ENCODE data around the gene PRKAR1B.
"Not testable (repeated sequence)": the region's sequence is repeated elsewhere in the genome, so short reads cannot be mapped to it uniquely, and the experiment has no call there.

The PRKAR1B gene

DNA sequence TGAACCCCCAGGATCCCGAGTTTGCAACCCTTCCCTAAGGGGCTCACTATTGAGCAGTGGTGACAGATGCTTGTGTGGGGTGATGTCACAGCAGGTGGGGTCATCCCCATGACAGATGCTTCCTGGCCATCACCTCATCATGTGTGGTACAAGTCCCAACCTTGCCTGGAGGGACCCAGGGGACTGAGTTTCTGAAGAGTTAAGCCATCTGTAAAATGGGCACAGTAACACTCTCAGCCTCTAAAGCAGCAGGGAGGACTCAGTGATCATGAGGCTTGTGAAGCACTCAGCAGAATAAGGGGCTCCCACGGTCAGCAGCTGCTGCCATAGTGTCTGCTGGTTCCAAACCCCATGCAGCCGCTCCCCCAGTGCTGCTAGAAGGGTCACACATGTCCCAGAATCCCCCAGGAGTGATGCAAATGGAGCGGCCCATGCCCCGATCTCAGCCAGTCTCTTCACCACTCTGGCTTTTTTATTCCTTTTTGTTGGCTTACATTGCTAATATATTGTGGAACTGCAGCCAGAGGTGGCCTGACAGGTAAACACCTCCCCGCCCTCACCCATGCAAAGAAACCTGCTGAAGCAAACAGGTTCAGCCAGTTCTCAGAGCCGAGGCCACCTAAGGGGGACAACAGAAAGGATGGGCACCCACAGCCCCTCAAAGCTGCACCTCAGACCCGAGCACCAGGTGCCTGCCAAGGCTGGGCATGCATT, 105.4 kb downstream of the PRKAR1B start:
- no peak for DNase-seq (ENCODE audit: low read depth)

GRCh38 chr7:620885-621284, 106.2 kb downstream of the PRKAR1B start:
- DNase-seq (ENCODE audit: low read depth), result no peak

GRCh38 chr7:620056-620455, 107.0 kb downstream of the PRKAR1B start:
- DNase-seq (ENCODE audit: low read depth), result no peak

- DNase-seq (ENCODE audit: low read depth), result no peak
Observed at GRCh38 chr7:619368-619840, 107.7 kb downstream of the PRKAR1B start.

DNA sequence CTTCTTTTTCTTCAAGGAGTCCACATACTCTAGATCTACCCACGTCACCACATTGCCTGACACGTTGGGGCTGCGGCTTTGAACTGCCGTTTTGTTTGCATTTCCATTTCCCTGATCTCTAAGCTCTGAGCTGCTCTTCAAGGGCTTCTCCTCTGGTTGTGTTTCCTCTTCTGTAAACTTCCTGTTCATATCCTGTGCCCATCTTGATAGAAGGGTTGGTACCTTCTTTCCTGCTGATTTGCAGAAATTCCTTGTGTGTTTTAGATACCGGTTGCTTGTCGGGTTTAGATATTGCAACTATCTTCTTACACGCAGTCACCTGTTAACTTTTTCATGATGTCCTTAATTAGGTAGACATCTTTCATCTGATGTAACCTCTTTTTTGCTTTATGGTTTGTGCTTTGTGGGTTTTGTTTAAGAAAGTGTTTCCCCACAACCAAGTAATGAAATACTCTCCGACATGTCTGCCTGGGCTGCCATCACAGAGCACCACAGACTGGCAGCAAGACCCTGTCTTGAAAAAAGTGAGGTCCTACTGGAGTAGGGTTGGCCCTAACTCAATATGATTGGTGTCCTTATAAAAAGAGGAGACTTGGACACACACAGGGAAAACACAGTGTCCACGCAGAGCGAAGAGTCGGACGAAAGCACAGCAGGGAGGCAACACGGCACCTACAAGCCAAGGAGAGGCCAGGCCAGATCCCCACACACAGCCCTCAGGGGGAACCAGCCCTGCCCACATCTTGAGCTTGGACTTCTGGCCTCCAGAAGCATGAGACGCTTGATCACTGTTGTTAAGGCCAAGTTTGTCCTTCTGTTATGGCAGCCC, 108.3 kb downstream of the PRKAR1B start:
- peak; percentile 58 for DNase-seq (ENCODE audit: low read depth)

DNA sequence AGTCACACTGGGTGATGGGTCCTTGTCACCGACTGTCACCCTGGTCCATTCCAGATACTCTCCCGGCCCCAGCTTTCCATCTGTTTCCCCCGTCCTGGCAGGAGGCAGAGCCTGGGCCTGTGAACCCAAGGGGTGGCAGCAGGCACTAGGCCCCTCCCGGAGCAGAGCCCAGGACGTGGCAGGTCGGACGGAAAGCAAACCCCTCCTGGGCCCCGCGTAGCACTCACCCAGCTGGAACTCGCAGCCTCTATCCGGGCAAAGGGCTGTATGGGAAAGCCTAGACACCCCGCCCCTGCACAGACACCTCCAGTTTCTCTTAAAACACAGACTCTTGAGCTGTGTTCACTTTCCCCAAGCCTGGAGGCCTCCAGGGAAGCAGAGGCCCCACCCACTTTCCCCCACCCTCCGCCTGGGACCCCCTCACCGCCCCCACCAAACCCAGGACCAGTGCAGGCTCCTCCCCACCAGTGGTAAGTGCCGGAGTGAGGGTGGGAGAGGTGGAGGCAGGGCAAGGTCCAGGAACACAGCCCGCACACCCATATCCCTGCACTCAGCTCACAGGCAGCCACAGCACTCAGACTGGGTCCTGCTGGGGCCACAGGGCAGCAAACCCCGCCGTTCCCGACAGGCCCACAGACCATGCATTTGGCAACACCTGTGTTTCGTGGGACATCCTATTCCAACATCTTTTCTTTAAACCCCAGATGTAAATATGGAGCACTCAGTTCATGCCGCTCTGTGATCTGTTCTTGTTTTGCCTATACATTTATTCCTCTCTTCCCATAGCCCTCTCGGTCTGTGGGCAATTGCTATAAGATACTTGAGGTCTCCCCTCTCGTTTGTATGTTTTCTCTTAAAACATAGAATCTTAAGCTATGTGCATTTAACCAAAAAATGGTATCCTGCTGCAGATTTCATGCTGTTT, 109.2 kb downstream of the PRKAR1B start:
- no peak for DNase-seq (ENCODE audit: low read depth)

- no peak for DNase-seq (ENCODE audit: low read depth)
Observed at GRCh38 chr7:613442-614140, 113.5 kb downstream of the PRKAR1B start.

DNA sequence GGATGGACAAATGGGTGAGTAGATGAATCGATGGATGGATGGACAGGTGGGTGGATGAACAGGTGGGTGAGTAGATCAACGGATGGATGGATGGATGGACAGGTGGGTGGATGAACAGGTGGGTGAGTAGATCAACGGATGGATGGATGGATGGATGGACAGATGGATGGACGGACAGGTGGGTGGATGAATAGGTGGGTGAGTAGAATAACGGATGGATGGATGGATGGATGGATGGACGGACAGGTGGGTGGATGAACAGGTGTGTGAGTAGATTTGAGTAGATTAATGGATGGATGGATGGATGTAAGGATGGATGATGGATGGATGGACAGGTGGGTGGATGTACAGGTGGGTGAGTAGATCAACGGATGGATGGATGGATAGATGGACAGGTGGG, 115.2 kb downstream of the PRKAR1B start:
- not testable (repeated sequence) for DNase-seq (ENCODE audit: low read depth)

DNA sequence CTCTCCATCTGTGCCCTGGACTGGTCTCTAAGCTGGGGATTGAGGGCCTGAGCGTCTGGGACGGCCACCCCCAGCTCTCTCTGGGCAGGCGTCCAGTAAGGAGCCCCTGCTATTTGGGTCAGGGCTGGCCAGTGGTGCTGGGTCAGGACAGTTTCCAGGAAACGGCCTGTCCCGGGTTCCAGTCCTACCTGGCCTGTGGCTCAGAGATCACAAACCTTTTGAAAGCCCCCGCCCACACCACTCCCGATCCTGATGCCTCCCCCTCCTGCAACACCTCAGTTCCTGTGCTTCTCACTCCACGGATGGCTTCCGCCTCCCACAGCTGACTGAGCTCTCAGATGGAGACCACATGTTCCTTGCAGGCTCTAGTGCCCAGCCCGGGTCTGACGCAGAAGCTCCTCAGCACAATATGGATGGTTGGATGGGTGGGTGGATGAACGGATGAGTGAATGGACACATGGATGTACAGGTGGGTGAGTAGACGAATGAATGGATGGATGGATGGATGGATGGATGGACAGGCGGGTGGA, 115.7 kb downstream of the PRKAR1B start:
- no peak for DNase-seq (ENCODE audit: low read depth)

- DNase-seq (ENCODE audit: low read depth), result no peak
Observed at GRCh38 chr7:610531-611280, 116.4 kb downstream of the PRKAR1B start.

- no peak for DNase-seq (ENCODE audit: low read depth)
Observed at GRCh38 chr7:610141-610530, 116.9 kb downstream of the PRKAR1B start.

- no peak for DNase-seq (ENCODE audit: low read depth)
Observed at GRCh38 chr7:609365-609764, 117.7 kb downstream of the PRKAR1B start.

- no peak for DNase-seq (ENCODE audit: low read depth)
Observed at GRCh38 chr7:608954-609353, 118.1 kb downstream of the PRKAR1B start.

DNA sequence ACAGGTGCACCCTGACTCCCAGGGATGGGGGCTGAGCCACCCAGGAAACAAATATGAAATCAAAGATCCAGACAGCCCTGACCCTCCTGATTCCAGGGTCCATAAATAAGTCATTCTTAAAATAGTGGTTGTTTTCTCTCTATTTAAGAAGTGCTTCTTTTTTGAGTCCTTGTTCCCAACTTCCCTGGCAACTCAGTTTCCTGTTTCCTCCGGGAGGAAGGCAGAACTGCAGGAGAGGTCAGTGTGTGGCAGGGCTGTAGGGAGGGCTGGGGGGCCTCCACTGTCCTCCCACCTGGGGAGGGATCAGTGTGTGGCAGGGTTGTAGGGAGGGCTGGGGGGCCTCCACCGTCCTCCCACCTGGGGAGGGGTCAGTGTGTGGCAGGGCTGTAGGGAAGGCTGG, 118.7 kb downstream of the PRKAR1B start:
- no peak for DNase-seq (ENCODE audit: low read depth)

DNA sequence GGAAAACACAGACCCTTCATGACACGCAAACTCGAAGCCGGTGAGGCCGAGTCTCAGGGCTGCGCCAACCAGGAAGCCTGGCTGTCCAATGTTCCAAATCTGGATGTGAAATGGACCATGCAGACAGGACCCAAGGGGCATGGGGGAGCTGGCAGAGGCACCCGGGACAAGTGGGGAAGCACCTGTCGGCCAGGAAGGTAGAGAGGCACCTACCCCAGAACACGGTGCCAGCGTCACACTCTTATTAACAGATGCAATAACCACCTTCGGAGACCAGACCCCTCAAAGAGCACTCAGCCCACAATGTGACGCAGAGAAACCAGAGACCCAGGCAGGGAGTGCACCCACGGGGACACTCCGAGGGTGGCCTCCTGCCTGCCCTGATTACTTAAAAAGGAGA, 119.1 kb downstream of the PRKAR1B start:
- no peak for DNase-seq (ENCODE audit: low read depth)

DNA sequence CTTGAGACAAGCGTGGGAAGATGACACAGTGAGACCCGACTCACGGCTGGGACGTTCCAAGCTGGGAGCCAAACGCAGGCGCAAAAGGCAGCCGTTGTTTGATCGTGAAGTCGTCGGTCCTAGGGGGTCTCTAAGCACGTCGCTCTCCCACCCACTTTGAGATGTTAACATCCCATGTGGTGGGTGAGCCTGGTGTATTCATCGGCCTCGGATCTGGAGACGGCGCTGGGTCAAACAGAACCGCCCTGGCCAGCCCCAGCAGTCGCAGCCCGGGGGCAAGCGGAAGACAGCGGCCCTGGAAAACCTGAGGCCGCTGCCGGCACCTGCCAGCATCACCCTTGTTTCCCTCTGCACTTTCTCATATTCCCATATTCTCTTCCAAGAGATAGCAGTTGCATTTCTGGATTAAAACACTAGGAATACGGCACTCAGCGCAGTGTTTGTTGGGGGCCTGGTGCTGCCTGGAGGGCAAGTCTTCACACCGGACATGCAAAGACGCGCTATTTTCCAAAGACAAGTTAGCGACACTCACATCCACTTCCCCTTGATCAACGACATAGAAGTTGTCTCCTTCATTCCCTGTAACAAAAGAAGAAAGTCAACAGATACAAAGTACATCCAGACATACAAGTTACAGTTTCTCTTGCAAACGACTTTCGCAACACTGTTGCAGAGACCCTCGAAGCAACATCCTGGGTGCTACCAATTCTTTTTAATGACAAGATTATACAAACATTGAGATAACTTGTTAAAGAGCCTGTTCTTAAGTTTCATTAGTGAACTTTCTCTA, 121.2 kb downstream of the PRKAR1B start:
- DNase-seq (ENCODE audit: low read depth), result no peak

DNA sequence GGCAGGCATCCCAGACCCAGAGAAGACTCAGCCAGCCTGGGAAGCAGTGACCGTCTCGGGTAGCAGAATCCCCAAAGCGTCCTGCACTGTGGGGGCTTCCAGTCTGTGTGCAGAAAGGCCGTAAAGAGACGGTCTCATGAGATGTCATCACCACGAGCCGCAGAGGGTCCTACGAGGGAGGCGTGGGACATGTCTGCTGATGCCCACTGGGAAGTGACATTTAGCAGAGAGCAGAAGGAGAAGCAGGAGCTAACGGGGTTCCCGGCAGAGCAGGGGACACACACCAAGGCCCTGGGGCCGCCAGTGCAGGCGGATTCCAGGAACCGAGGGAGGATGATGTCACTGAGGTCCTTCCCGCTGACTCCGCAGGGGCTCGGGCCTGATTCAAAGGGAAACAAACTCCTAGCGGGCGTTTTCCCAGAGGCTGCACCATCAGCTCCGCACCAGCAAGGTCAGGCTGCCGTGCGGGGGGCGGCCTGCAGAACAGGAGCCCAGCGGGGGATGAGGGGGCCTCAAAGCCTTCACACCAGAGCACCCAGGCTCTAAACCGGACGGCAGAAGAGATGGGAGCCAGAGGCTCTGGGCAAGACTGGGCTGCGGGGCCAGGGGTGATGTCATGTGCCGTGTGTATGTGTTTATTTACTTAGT, 122.1 kb downstream of the PRKAR1B start:
- no peak for DNase-seq (ENCODE audit: low read depth)

- DNase-seq (ENCODE audit: low read depth), result peak; percentile 91
Observed at GRCh38 chr7:604001-604883, 122.8 kb downstream of the PRKAR1B start.

Measured in T-helper 22 cell (primary cell).